Measurements from ENCODE around the gene PTCSC3. TPM values are rescaled to one million over a fixed set of nuclear protein-coding genes. Genes with fewer than 3 reads are reported as not detected.

The PTCSC3 gene
- total RNA-seq, 1 donor from 2014 or later = not detected

DNA sequence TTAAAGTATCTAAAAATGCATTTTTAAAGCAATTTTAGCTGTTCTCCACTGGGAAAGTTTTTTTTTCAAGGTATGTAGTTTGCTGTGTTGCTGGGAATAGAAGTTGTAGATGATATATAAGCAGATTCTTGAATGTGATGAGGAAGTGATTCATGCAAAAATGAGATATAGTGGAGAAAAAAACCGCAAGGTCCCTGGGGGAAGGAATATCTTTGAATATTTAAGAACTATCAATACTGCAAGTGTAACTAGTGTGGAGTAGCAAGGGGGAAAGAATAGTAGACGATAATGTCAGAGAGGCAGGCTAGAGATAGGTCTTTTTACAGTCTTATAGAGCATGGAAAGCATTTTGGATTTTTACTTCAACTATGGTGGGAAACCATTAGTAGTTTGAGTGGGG lies 42.5 kb downstream of the PTCSC3 start:
- TF ChIP-seq, protein P1, sequence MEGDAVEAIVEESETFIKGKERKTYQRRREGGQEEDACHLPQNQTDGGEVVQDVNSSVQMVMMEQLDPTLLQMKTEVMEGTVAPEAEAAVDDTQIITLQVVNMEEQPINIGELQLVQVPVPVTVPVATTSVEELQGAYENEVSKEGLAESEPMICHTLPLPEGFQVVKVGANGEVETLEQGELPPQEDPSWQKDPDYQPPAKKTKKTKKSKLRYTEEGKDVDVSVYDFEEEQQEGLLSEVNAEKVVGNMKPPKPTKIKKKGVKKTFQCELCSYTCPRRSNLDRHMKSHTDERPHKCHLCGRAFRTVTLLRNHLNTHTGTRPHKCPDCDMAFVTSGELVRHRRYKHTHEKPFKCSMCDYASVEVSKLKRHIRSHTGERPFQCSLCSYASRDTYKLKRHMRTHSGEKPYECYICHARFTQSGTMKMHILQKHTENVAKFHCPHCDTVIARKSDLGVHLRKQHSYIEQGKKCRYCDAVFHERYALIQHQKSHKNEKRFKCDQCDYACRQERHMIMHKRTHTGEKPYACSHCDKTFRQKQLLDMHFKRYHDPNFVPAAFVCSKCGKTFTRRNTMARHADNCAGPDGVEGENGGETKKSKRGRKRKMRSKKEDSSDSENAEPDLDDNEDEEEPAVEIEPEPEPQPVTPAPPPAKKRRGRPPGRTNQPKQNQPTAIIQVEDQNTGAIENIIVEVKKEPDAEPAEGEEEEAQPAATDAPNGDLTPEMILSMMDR (IDR thresholded peaks at IDR 0.05; ENCODE audit: insufficient read depth, low read length, severe bottlenecking) = no peak
- H3K36me3 ChIP-seq (ENCODE audit: control insufficient read depth, insufficient read depth, low read length) = no peaks in the 10 kb centered on the region
- no peak overlapping the region for H3K4me3 ChIP-seq (ENCODE audit: low read depth, low read length)
- FAIRE-seq (no peak), DNase-seq (ENCODE audit: low read depth) (no peak)
- no peaks in the 10 kb centered on the region for H3K27me3 ChIP-seq (ENCODE audit: control insufficient read depth, insufficient read depth, low read length)

DNA sequence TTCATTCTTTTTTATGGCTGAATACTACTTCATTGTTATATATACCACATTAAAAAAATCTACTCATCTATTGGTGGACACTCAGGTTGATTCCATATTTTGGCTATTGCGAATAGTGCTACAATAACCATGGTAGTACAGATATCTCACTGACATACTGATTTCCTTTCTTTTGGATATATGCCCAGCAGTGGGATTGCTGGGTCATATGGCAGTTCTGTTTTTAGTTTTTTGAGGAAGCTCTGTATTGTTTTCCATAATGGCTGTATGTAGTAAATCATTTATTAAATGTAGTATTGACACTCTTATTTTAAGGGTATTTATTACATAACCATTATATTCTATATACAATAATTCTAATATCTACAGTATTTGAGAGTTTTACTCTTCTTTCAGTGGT lies 43.7 kb downstream of the PTCSC3 start:
- DNase-seq (ENCODE audit: low read depth) = no peak
- H3K27me3 ChIP-seq (ENCODE audit: control insufficient read depth, insufficient read depth, low read length) = no peaks in the 10 kb centered on the region
- TF ChIP-seq, protein P1 (IDR thresholded peaks at IDR 0.05; ENCODE audit: insufficient read depth, low read length, severe bottlenecking) = no peak
- FAIRE-seq = no peak
- H3K36me3 ChIP-seq (ENCODE audit: control insufficient read depth, insufficient read depth, low read length) = no peaks in the 10 kb centered on the region
- no peak overlapping the region for H3K4me3 ChIP-seq (ENCODE audit: low read depth, low read length)

DNA sequence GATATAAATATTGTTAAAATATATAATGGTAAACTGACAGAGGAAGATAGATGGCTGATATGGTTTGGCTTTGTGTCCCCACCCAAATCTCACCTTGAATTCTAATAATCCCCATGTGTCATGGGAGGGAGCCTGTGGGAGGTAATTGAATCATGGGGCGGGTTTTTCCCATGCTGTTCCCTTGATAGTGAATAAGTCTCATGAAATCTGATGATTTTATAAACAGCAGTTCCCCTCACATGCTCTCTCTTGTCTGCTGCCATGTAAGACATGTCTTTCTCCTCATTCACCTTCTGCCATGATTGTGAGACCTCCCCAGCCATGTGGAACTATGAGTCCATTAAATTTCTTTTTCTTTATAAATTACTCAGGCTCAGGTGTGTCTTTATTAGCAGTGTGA lies 46.3 kb downstream of the PTCSC3 start:
- FAIRE-seq (no peak), DNase-seq (ENCODE audit: low read depth) (peak; percentile 65)
- TF ChIP-seq, protein P1 (IDR thresholded peaks at IDR 0.05; ENCODE audit: insufficient read depth, low read length, severe bottlenecking) = no peak
- H3K36me3 ChIP-seq (ENCODE audit: control insufficient read depth, insufficient read depth, low read length) = no peaks in the 10 kb centered on the region
- no peak overlapping the region for H3K4me3 ChIP-seq (ENCODE audit: low read depth, low read length)
- no peaks in the 10 kb centered on the region for H3K27me3 ChIP-seq (ENCODE audit: control insufficient read depth, insufficient read depth, low read length)

DNA sequence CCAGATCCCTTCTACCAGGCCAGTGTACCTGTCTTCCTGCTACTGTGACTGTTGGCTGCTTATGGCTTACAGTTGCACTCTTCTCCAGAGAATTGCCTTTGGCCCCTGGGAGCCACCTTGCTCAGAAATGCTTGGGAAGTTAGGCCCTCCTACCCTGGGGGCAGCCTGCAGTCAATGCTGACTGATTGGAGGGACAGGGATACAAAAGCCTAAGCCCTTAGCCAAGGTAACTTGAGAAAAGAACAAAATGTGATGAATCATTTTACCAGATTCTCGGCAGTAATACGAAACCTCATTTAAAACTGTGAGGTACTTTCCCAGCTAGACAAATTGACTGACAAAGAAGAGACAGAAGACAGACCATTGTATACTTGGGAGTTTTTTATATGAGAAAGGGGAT lies 47.3 kb downstream of the PTCSC3 start:
- no peak for FAIRE-seq

DNA sequence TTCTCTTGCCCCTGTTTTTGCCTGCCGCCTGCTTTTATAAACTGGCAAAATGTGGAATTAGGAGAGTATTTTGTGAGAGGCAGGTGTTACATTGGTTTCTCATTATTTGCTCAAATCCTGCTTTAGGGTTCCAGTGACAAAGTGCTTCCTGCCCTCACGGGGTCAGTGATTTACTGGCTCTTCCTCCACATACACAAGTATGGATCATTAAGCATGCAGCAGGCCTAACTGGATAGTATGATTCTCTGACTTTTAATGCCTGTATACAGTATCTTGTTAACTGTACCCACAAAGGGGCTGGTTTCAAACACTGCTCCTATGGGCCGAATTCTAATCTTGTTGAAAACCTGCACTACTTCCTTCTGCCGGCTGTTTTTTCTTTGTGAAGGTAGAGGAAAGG lies 63.2 kb downstream of the PTCSC3 start:
- Histone ChIP-seq H3K4me3 (ENCODE audit: low read depth, low read length) (no peak overlapping the region), H3K36me3 (ENCODE audit: control insufficient read depth, insufficient read depth, low read length) (no peaks in the 10 kb centered on the region), H3K27me3 (ENCODE audit: control insufficient read depth, insufficient read depth, low read length) (no peaks in the 10 kb centered on the region)
- FAIRE-seq = no peak
- no peak for DNase-seq (ENCODE audit: low read depth)
- TF ChIP-seq, protein P1 (IDR thresholded peaks at IDR 0.05; ENCODE audit: insufficient read depth, low read length, severe bottlenecking) = no peak

More for the DNA sequence above, 47.3 kb downstream of the PTCSC3 start:
- peak; percentile 91 for DNase-seq (ENCODE audit: low read depth)
- TF ChIP-seq, protein P1 (IDR thresholded peaks at IDR 0.05; ENCODE audit: insufficient read depth, low read length, severe bottlenecking) = no peak
- H3K36me3 ChIP-seq (ENCODE audit: control insufficient read depth, insufficient read depth, low read length) = no peaks in the 10 kb centered on the region
- H3K27me3 ChIP-seq (ENCODE audit: control insufficient read depth, insufficient read depth, low read length) = no peaks in the 10 kb centered on the region
- H3K4me3 ChIP-seq (ENCODE audit: low read depth, low read length) = no peak overlapping the region

DNA sequence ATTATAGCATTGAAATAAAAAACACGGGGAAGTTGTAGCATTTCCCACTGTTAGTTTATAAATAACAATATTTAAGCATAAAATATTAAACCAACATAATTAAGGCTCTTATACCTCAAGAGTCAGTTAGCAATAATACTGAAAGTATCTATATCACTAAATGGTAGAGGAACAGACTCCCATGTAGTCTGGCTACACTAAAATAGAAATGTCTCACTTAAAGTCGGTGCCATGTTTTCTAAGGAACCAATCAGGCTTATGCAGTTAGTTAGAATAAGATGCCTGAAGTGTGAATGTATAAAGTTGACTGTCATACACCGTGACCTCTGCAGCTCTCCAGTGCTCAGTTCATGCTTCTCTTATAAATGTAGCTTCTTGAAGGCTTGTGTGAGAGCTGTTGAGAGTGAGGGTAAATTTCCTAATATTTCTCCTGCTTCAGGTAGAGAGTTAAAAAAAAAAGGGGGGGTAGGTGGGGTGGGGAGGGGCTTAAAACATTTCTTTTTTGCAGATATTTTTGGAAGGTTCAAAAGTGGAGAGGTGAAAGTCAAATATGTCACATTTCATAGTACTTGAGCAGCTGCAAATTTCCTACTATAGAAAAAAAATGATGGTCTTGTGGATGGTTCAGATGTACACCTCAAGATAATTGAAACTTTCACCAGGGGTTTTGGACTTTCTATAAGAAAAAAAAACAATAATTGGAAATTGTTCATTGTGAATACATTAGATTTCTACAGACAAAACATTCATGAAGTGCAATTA lies 64.5 kb downstream of the PTCSC3 start:
- FAIRE-seq (no peak), DNase-seq (ENCODE audit: low read depth) (no peak)
- no peak overlapping the region for H3K4me3 ChIP-seq (ENCODE audit: low read depth, low read length)

More for the DNA sequence above, 64.5 kb downstream of the PTCSC3 start:
- Histone ChIP-seq H3K36me3 (ENCODE audit: control insufficient read depth, insufficient read depth, low read length) (no peaks in the 10 kb centered on the region), H3K27me3 (ENCODE audit: control insufficient read depth, insufficient read depth, low read length) (no peaks in the 10 kb centered on the region)
- TF ChIP-seq, protein P1 (IDR thresholded peaks at IDR 0.05; ENCODE audit: insufficient read depth, low read length, severe bottlenecking) = no peak

Data from bronchial epithelial cell (primary cell).